Kidney (tissue), 14 donors: ENCODE results near the gene DTNB. TPM values are rescaled to one million over a fixed set of nuclear protein-coding genes. Genes with fewer than 3 reads are reported as not detected.

Experiments used
- DNase-seq, 5 donors: peaks; one replicate each; pipeline ENCODE4 v3.0.0-alpha.2; 2013 to 2020
- FAIRE-seq: peaks from 2 replicates; lab custom pipeline; 2012; peaks lifted over from hg19 to GRCh38; lab: Jason Lieb, UNC
- H3K27ac ChIP-seq, 2 donors: one replicate each; pipeline ENCODE4 v1.7.0; 2013; ENCODE audit warnings: low read depth in 2 of 2, low read length in 2 of 2, inconsistent platforms in 1 of 2
- H3K27me3 ChIP-seq: one replicate; pipeline ENCODE4 v1.7.1; 2013; ENCODE audit warnings: low read length, inconsistent platforms; ENCODE audit not compliant: control insufficient read depth, insufficient read depth
- H3K36me3 ChIP-seq, 3 donors: one replicate each; pipeline versions ENCODE4 v1.7.0 to v1.7.1; 2013; ENCODE audit warnings: low read length in 3 of 3, control low read depth in 1 of 3, inconsistent platforms in 1 of 3; ENCODE audit not compliant: insufficient read depth in 3 of 3, control insufficient read depth in 2 of 3
- H3K4me1 ChIP-seq, 3 donors: one replicate each; pipeline versions ENCODE4 v1.7.0 to v1.7.1; 2013; ENCODE audit warnings: low read length in 3 of 3, inconsistent platforms in 1 of 3, low read depth in 1 of 3; ENCODE audit not compliant: control insufficient read depth in 2 of 3, insufficient read depth in 2 of 3
- H3K4me3 ChIP-seq, 3 donors: one replicate each; pipeline versions ENCODE4 v1.7.0 to v1.8.1; 2013; ENCODE audit warnings: low read length in 3 of 3, control low read depth in 1 of 3, inconsistent platforms in 1 of 3
- H3K9ac ChIP-seq, 3 donors: one replicate each; pipeline versions ENCODE4 v1.7.0 to v1.7.1; 2013; ENCODE audit warnings: low read length in 3 of 3, control low read depth in 1 of 3, inconsistent platforms in 1 of 3
- H3K9me3 ChIP-seq, 3 donors: one replicate each; pipeline versions ENCODE4 v1.7.0 to v1.7.1; 2013; ENCODE audit warnings: low read length in 3 of 3, control low read depth in 1 of 3, inconsistent platforms in 1 of 3; ENCODE audit not compliant: control insufficient read depth in 2 of 3, insufficient read depth in 1 of 3
- intact Hi-C: fragments of 100-400 bp; cut with DNase I; formaldehyde crosslinking; loops from one replicate; pipeline ENCODE4 v1.11.1; 2022
- polyA plus RNA-seq: library from polyadenylated mRNA; stranded (reverse); fragments of 350-450 nt; fragmentation: Illumina TruSeq; extraction: RNeasy Lipid Tissue Mini Kit (QIAGEN cat#74804); gene quantifications from one replicate; pipeline ENCODE4 v1.2.3, GENCODE V29; 2014; ENCODE audit warnings: low read depth, low replicate concordance; ENCODE audit not compliant: insufficient read depth
- total RNA-seq: library from RNA; stranded (reverse); fragmentation: NEBNext Ultra II Directional; extraction: Animal tissue kit (Norgen Biotek cat#: 25700); gene quantifications from one replicate; pipeline ENCODE4 v1.2.1, GENCODE V29; 2021
- TF ChIP-seq, protein P1 (sequence below): IDR thresholded peaks from 3 replicates; pipeline ENCODE4 v1.5.1; 2012; ENCODE audit warnings: mild to moderate bottlenecking, moderate library complexity, borderline replicate concordance; ENCODE audit not compliant: insufficient read depth; ENCODE audit errors: extremely low read depth
- donor health status: control.
- donor health status: control.
- donor health status: control.
- donor health status: control.
- donor health status: control.
- donor health status: DM: yes; HTN: yes; CAD: no.
- donor health status: Normal renal cell carcinoma (clear cell type).

Gene DTNB
- total and polyA plus RNA-seq, 2 donors from 2014 or later = 23.0 to 28.1 TPM

DNA sequence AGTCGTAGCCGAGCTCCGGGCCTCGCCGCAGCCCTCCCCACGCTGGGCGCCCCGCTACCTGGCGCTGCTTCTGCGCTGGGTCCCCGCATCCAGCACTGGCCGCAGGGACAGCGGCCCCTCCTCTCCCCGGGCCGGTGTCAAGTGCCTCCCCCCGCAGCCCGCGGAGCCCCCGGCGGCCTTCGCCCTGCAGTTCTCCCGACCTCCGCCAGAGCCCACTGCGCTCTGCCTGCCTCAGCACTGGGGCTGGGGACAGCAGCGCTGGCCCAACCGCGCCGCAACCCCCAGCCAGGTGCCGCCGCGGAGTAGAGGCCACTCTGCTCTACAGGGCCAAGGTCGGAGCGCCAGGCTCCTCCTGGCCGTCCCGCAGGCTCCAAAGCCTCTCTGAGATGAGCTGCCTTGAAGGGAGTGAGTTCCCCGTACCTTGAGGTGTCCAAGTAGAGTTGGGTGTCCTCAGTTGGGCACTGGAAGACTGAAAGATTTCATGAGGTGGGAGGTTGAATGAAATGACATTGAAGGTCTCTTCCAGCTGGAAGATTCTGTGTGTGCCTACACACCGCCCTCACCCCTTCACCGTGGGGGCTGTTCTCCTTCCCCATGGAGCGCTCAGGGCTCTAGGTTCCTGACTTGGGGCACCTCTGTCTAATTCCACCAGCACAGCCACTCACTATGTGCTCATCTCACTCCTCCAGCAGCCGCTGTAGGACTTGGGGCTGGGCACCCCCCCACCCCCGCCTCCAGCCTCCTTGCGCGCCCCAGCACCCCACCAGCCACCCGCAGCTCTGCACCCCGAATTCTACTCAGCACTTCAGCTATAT, 330.8 kb downstream of the DTNB start:
- FAIRE-seq = no peak
- H3K27ac ChIP-seq = peak overlapping the region; percentile 73 to 74

DNA sequence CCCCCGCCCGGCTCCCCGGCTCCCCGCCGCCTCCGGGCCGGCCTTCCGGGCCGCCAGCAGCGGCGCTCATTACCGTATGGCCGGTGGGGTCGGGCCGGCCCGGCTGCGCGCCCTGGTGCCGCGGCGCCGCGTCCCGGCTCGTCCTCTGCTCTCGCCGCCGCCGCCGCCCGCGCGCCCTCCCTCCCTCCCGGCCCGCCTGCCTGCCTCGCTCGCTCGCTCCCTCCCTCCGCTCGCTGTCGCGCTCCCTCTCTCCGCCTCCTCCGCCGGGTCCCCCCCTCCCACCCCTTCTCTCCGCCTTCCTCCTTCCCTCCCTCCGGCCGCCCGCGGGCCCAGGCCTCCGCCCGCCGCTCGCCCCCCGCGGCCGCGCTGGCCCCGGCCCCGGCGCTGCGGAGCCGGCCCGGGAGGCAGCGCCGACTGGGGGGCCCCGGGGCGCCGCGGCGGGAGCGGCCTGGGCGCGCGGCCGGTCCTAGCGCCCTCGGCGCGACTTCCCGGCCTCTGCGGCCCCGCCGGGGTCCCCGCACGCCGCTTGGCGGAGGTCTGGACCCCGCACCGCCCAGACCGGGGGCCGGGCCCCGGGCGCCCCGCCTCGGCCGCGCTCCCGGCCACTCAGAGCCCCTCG, 331.5 kb downstream of the DTNB start, which contains the start of gene DNMT3A:
Gene DNMT3A (minus strand): TSS at position 173 of the 619 bp plus-strand sequence. CDS start 27,941 bp downstream, outside the sequence.
- no peak for FAIRE-seq
- no peaks in the 10 kb centered on the region for H3K36me3 ChIP-seq
- peak within 1 kb of the TSS in 2 of 3 donors; percentile 29 to 55 for H3K9ac ChIP-seq

More for the DNA sequence above, 330.8 kb downstream of the DTNB start:
- peak overlapping the region in 2 of 3 donors; percentile 29 to 55 for H3K9ac ChIP-seq
- peak overlapping the region; percentile 24 to 53 (median 26) for H3K4me3 ChIP-seq
- H3K4me1 ChIP-seq = peaks cover 0 to 20% (median 0%) of the 10 kb centered on the region in 3 donors
- no peaks in the 10 kb centered on the region for H3K9me3 ChIP-seq
- H3K27me3 ChIP-seq = no peaks in the 10 kb centered on the region
- TF ChIP-seq, protein P1, sequence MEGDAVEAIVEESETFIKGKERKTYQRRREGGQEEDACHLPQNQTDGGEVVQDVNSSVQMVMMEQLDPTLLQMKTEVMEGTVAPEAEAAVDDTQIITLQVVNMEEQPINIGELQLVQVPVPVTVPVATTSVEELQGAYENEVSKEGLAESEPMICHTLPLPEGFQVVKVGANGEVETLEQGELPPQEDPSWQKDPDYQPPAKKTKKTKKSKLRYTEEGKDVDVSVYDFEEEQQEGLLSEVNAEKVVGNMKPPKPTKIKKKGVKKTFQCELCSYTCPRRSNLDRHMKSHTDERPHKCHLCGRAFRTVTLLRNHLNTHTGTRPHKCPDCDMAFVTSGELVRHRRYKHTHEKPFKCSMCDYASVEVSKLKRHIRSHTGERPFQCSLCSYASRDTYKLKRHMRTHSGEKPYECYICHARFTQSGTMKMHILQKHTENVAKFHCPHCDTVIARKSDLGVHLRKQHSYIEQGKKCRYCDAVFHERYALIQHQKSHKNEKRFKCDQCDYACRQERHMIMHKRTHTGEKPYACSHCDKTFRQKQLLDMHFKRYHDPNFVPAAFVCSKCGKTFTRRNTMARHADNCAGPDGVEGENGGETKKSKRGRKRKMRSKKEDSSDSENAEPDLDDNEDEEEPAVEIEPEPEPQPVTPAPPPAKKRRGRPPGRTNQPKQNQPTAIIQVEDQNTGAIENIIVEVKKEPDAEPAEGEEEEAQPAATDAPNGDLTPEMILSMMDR = peak; percentile 98
- intact Hi-C loops = no loop called here
- no peaks in the 10 kb centered on the region for H3K36me3 ChIP-seq
- peak; percentile 94 to 95 (median 94) for DNase-seq

DNA sequence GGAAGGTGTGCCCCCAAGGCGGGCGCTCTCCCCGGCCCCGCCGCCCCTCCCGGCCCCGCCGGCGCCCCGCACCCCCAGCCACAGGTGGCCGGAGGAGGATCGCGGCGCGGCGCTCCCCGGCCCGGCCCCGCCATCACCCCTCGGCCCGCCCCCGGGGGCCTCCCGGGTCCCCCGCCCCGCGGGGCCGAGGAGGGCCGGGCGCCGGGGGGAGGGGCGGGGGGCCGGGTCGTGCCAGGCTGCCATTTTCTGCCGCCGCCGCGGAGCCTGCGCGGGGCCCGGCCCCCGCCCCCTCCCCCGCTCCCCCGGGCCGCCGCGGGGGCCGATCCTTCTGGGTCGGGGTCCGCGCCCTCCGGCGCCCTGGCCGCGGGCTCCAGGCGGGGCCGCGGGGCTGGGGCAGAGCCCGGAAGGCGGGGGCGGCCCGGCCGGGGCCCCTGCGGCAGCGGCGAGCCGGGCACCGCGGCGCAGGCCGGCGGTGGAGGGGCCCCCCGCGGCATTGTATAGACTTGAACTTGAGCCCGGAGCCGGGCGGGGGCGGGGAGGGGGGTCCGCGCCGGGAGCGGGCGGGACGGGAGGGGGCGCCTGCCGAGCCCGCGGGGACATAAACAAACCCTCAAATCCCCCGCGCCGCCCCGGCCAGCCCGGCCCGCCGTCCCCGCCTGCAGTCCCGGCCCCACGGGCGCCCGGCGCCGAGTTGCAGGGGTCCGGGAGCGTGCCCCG, 332.2 kb downstream of the DTNB start:
- H3K4me3 ChIP-seq = no peak overlapping the region
- no peak overlapping the region for H3K27ac ChIP-seq
- no peaks in the 10 kb centered on the region for H3K36me3 ChIP-seq
- TF ChIP-seq, protein P1 = no peak
- intact Hi-C loops = no loop called here
- peak; percentile 33 to 82 (median 63) for DNase-seq
- H3K4me1 ChIP-seq = peaks cover 0 to 26% (median 0%) of the 10 kb centered on the region in 3 donors
- no peaks in the 10 kb centered on the region for H3K9me3 ChIP-seq
- FAIRE-seq = no peak
- no peak overlapping the region for H3K9ac ChIP-seq
- H3K27me3 ChIP-seq = no peaks in the 10 kb centered on the region

More for the DNA sequence above, 331.5 kb downstream of the DTNB start, which contains the start of gene DNMT3A:
- intact Hi-C loops = no loop called here
- Histone ChIP-seq H3K27me3 (no peaks in the 10 kb centered on the region), H3K9me3 (no peaks in the 10 kb centered on the region), H3K4me1 (peaks cover 0 to 24% (median 0%) of the 10 kb centered on the region in 3 donors), H3K4me3 (peak within 1 kb of the TSS; percentile 24 to 53 (median 26)), H3K27ac (peak within 1 kb of the TSS; percentile 73 to 74)
- peak; percentile 71 to 93 (median 85) for DNase-seq
- TF ChIP-seq, protein P1 = no peak
